GM21528 (cell line): ENCODE results near the gene THTPA.
"Not testable (repeated sequence)": the region's sequence is repeated elsewhere in the genome, so short reads cannot be mapped to it uniquely, and the experiment has no call there.

ENCODE experiments used
- ATAC-seq: cut with Tn5 transposase; IDR thresholded peaks from one replicate; pipeline ENCODE4 v1.9.1; 2021; ENCODE audit warnings: mild to moderate bottlenecking, moderate library complexity; ENCODE audit not compliant: unreplicated experiment, low FRiP score

Gene THTPA

GRCh38 chr14:23532658-23533057 lies 23.4 kb upstream of the THTPA start:
- no peak for ATAC-seq

GRCh38 chr14:23533652-23534435 lies 22.2 kb upstream of the THTPA start:
- no peak for ATAC-seq

DNA sequence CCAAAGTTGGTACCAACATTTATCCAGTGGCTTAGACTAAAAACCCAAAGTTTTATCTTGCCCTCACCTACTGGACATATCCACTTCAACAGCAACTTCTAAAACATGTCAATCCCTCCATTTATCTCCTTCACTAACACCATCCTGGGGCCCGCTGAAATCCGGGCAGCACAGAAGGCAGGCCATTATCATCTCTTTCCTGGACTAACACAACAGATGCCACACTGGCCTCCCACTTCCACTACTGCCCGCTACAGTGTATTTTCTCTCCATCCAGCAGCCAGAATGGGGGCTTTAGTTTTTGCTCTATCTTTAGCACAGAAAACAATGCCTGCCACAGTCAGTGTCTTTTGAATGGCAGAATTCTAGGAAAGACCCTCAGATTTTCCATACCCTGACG lies 20.1 kb upstream of the THTPA start:
- no peak for ATAC-seq

- no peak for ATAC-seq
These were observed 19.6 kb upstream of the THTPA start for GRCh38 chr14:23536494-23536893.

DNA sequence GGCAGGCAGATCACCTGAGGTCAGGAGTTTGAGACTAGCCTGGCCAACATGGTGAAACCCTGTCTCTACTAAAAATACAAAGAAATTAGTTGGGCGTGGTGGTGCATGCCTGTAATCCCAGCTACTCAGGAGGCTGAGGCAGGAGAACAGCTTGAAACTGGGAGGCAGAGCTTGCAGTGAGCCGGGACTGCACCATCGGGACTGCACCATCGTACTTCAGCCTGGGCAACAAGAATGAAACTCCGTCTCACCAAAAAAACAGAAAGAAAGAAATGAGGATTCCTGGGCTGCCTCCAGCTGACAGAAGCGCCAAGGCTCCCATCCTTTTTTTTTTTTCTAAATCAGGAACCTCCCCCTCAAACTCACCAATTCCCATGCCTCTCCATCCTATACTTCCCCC lies 19.2 kb upstream of the THTPA start:
- not testable (repeated sequence) for ATAC-seq

DNA sequence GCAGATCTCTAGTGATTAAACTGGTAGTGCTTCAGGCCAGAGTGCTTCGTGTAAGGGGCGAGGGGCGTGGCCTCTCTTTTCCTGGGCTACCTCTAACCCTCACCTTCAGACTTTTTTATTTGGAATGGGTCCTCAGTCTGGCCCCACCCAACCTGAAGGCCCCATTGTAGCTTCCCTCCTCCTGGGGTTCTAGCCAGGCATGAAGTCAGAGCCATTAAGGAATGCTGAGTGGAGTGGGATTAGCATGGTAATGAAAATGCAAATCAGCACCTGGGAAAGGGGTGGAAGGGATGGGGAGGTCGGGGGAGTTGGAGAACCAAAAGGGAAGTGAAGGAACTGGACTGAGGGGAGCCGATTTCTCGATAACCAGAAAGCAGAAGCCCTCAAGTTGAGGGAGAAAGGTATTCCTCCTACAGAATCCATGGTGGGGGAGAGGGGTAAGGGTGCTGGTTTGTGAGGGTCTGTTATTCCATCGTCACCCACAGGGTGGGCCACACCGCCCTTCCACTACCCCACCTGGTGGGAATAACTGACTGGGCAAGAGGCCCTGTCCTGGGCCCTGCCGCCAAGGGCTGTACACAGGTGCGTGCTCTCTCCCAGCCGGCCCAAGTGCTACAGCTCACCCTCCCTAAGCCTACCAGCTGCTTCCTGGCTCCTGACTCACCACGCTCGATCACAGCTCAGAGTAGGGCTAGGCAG lies 18.6 kb upstream of the THTPA start:
- no peak for ATAC-seq

GRCh38 chr14:23538050-23538718 lies 17.9 kb upstream of the THTPA start:
- ATAC-seq, result no peak

DNA sequence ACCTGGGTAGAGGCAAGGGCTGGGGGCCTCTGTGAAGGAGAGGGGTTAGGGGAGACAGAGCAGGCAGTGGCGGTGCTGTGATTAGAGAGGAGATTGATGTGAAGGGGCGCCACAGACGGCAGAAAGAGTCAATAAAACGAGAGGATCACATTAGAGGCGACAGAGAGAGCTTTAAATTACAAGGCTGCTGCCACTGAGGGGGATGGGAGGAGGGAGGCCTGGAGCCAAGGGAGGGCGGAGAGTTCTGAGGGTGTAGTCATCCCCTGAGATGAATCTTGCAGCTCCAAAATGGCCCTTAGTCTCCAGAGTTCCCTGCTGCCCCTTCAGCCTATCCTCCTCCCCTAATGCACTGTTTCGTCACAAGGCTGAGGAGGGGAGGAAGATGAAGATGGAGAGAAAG lies 17.3 kb upstream of the THTPA start:
- ATAC-seq, result no peak

DNA sequence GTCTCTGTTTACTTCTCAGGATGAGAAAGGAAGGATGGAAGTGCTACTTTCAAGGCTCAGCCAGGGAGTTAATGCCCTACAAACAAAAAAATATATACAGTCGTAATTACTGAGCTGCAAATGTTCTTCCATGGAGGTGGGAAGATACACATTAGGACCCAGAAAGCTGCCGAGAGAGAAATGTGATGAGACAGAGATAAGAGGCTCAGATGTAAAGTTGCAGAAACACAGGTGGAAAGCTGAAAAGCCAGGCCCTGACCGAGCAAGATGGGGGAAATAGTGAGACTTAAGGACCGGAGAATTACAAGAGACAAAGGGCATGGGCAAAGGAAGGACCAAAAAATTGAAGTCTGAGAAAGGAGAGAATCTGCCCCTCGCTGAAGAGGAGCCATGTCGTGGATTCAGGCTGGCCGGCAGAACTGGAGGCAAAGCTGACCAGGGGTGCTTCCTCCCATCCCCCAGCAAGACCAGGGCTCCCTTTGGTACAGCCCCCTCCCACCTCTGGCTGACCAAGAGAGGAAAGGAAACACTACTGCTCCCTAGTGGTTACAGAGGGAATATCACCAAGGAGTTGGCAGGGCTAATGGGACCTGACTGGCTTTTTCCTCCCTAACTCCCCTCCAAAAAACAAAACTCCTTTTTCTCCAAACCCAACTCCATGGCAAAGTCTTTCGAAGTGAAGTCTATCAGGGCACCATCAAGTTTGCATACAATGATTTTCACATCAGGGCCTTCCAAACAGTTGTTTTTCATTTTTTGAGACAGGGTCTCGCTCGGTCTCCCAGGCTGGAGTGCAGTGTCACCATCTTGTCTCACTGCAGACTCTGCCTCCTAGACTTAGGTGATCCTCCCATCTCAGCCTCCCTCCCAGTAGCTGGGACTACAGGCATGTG lies 16.6 kb upstream of the THTPA start:
- no peak for ATAC-seq

GRCh38 chr14:23540141-23540469 lies 16.0 kb upstream of the THTPA start:
- no peak for ATAC-seq

GRCh38 chr14:23542261-23542660 lies 13.8 kb upstream of the THTPA start:
- ATAC-seq, result no peak

DNA sequence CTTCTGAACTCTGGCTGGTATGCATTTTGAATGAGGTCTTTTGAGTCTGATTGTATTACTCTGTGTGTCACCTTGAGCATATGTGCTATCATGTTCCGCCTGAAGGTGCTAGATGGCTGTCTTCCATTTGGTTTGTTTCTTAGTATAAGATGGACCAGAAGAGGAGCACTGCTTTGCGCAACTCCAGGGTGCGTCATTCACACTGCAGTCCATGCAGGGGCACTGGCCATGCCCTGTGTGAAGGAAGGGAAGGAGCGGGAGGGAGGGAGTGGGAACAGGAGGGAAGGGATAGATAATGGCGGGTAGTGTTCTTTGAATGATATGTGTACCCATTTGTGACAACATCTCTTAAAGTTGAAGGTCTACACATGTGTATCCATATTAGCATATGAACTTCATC lies 12.7 kb upstream of the THTPA start:
- ATAC-seq, result no peak

- no peak for ATAC-seq
These were observed 11.3 kb upstream of the THTPA start for GRCh38 chr14:23544511-23545447.

DNA sequence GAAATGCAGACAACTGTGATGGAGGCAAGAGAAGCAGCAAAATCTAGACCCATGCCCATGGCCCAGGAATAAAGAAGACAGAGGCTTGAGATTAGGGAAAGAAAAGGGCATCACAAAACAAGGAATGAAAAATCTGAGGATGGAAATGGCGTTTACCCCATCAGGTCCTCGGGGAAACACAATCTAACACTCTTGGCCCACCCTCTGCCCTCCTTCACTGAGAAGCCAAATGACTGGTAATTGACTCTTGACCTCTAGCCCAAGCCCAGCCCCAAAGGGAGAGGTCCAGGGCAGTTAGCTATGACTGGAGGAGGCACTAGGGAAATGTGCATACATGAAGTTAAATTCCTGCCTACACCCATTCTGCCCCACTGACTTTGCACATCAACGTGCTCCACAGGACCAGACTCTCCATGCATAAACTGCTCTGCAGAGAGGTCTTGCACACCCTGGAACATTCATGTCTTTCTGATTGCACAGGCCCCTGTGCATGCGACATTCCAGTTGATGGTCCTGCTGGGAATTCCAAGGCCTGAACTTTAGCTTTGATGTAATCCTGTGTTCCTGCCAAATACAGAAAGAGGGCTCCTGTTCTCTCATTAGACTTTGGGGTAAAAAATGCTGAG lies 10.2 kb upstream of the THTPA start:
- no peak for ATAC-seq

DNA sequence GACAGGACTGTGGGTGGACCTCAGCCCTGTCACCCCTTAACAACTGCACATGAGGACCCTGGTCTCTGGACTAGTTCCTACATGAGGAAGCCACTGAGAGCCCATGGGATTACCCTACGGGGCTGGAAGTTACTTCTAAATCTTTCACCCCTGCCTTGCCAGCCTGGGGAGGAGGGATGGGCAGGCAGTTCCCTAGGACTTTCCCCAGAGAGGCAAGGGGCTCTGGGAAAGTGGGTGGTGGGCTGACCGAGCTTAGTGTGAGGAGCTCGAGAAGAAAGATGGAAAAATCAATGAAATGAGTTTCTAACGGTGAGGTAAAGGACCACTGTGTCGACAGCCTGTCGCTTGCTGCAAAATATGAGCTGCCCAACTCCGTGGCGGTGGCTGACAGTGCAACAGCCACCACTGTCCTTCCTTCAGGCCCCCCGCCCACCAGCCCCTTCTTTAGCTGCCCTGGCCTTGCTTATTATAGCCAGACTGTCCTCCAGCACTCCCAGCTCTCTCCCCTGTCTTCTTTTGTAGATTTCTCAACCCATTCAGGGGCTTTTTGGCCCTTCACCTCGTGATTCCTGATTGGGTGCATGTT lies 9.5 kb upstream of the THTPA start:
- ATAC-seq, result no peak

- no peak for ATAC-seq
These were observed 8.1 kb upstream of the THTPA start for GRCh38 chr14:23547924-23548323.

- ATAC-seq, result no peak
These were observed 7.4 kb upstream of the THTPA start for GRCh38 chr14:23548351-23549318.
